ENCODE results near the gene MMP15.

Gene MMP15

DNA sequence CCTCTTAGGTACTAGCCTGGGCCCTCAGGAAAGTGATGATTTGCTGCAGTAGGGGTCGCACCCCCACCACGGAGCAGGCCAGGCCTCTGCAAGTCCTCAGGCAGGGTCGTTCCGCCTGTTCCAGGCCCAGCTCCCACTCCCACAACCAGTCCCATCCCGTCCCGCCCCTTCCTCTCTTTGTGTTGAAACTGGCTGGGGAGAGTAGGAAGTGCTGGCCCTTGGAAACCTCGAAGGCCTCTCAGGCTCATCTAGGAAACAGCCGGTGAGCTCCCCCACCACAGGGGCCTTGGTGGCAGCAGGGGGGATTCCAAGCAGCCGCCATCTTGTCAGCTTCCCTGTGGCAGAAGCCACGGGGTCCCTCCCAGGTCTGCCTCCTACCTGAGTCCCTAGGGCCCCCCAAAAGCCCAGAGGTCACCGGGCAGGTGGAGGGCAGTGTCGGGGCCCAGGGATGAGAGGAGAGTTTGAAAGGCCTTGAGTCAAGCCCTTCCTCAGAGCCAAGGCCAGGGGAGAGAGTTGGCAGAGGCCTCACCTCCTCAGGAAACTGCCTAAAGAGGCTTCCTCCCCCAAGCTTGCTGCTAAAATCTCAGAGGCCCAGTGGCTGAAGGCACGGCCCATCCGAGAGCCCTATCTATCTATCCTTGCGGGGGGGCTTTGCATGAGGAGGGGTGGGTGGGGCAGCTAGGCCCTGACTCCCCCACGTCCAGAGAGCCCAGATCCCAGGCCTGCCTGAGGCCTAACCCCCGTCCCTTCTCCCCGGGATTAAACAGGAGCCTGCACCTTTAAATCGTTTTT, 22.2 kb downstream of the MMP15 start:
- H3K9me3 ChIP-seq (ENCODE audit: control insufficient read depth in 1 of 2, low read length in 2 of 2) = no peaks in the 10 kb centered on the region
- H3K4me1 ChIP-seq (ENCODE audit: control insufficient read depth in 1 of 2, insufficient read depth in 2 of 2, low read length in 2 of 2) = no peaks in the 10 kb centered on the region
- H3K27ac ChIP-seq (ENCODE audit: low read length) = no peak overlapping the region

DNA sequence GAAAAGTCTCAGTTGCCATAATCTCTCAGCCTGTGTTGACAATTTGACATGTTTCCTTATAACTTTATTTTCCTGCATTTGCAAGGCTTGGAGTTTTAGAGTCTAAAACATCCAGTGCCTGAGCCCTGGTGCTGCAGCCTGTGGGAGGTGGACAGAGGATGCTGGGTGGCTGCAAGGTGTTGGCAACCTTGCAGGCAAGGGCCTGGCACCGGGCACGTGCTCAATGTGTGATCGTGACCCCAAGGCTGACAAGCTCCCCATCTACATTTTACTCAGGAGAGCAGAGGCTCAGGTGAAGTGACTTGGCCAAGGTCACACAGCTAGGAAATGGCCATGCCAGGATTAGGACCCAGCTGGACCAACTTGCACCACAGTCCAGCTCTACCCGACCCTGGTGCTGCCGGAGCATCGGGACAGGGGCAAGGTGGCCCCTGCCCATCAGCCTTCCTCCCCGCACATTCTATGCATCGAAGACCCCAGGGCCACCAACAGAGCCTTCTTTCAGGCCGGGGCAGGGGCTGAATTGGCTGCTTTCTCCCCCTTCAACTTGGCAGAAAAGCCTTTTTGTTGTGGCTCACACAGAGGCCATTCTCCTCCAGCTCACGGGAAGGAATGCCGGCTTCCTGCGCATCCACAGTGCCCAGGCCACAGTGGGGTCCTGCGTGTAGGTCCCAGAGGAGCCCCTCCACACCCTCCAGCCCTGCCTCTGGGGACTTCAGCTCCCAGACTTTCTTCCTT, 23.1 kb downstream of the MMP15 start:
- Histone ChIP-seq H3K4me3 (ENCODE audit: low read depth in 1 of 2, low read length in 2 of 2) (no peak overlapping the region), H3K27ac (ENCODE audit: low read length) (no peak overlapping the region), H3K9me3 (ENCODE audit: control insufficient read depth in 1 of 2, low read length in 2 of 2) (no peaks in the 10 kb centered on the region), H3K27me3 (ENCODE audit: low read depth, low read length) (no peaks in the 10 kb centered on the region), H3K36me3 (ENCODE audit: control insufficient read depth in 1 of 2, insufficient read depth in 2 of 2, low read length in 2 of 2) (peaks cover 0 to 8% of the 10 kb centered on the region in 2 donors), H3K4me1 (ENCODE audit: control insufficient read depth in 1 of 2, insufficient read depth in 2 of 2, low read length in 2 of 2) (no peaks in the 10 kb centered on the region)

More for the DNA sequence above, 22.2 kb downstream of the MMP15 start:
- no peaks in the 10 kb centered on the region for H3K27me3 ChIP-seq (ENCODE audit: low read depth, low read length)
- peaks cover 0 to 16% of the 10 kb centered on the region in 2 donors for H3K36me3 ChIP-seq (ENCODE audit: control insufficient read depth in 1 of 2, insufficient read depth in 2 of 2, low read length in 2 of 2)
- no peak overlapping the region for H3K4me3 ChIP-seq (ENCODE audit: low read depth in 1 of 2, low read length in 2 of 2)

DNA sequence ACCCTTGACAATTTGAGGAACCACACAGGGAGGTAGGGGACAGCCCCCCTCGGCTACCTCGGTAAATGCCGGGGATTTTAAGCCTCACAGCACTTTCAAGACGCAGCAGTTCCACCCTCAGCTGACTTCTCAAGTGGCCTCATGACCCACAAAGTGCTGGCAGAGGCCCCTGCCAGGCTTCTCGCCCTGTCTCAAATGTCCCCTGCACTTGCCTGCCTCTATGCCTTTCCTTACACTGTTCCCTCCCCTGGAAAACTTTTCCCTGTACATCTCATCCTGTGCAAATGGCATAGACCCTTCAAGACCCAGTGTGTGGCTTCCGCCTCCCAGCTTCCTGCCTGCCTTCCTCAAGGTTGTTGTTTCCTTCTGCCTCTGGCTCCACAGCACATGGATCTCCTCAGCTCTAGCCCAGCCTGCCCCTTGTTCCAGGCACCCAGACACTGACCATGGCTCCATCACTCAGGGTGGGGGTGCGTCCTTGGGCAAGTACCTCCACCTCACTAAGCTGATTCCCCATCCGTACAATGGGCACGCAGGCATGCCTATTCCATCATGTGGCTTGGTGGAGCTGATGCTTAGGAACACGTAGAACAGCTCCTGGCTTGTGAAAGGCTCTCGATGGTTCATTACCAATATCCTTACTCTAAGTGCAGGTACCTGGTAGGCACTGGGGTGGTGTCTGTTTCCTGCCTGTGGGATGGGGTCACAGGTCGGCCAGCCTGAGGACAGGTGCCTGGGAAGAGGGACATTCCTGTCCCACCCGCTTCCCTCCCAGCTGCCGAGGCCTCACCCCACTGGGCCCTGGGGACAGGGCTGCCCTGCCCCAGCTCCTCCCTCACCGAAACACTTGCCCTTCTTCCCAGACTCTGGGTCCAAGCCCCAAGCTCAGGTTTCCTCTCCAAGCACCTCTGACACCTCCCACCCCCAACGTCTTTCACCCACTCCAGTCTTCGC, 24.0 kb downstream of the MMP15 start:
- no peak overlapping the region for H3K27ac ChIP-seq (ENCODE audit: low read length)
- peaks cover 0 to 2% of the 10 kb centered on the region in 2 donors for H3K36me3 ChIP-seq (ENCODE audit: control insufficient read depth in 1 of 2, insufficient read depth in 2 of 2, low read length in 2 of 2)
- H3K4me3 ChIP-seq (ENCODE audit: low read depth in 1 of 2, low read length in 2 of 2) = no peak overlapping the region
- no peaks in the 10 kb centered on the region for H3K4me1 ChIP-seq (ENCODE audit: control insufficient read depth in 1 of 2, insufficient read depth in 2 of 2, low read length in 2 of 2)
- H3K9me3 ChIP-seq (ENCODE audit: control insufficient read depth in 1 of 2, low read length in 2 of 2) = no peaks in the 10 kb centered on the region
- H3K27me3 ChIP-seq (ENCODE audit: low read depth, low read length) = no peaks in the 10 kb centered on the region

DNA sequence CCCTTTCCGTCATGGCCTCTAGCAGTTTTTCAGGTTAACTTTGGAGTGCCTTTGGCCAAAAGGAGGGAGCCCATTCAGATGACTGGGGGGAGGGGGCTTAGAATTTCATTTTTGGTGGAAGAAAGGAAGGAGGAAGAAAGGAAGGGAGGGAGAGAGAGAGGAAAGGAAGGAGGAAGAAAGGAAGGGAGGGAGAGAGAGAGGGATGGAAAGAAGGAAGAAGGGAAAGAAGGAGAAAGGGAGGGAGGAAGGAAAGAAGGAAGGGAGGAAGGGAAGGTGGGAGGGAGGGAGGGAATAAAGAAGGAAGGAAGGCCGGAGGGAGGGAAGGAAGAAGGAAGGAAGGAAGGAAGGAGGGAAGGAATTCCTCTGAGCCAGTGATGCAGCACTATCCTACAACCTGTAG, 25.7 kb downstream of the MMP15 start:
- Histone ChIP-seq H3K4me1 (ENCODE audit: control insufficient read depth in 1 of 2, insufficient read depth in 2 of 2, low read length in 2 of 2) (no peaks in the 10 kb centered on the region), H3K27me3 (ENCODE audit: low read depth, low read length) (no peaks in the 10 kb centered on the region), H3K27ac (ENCODE audit: low read length) (no peak overlapping the region), H3K9me3 (ENCODE audit: control insufficient read depth in 1 of 2, low read length in 2 of 2) (no peaks in the 10 kb centered on the region), H3K36me3 (ENCODE audit: control insufficient read depth in 1 of 2, insufficient read depth in 2 of 2, low read length in 2 of 2) (no peaks in the 10 kb centered on the region), H3K4me3 (ENCODE audit: low read depth in 1 of 2, low read length in 2 of 2) (no peak overlapping the region)

DNA sequence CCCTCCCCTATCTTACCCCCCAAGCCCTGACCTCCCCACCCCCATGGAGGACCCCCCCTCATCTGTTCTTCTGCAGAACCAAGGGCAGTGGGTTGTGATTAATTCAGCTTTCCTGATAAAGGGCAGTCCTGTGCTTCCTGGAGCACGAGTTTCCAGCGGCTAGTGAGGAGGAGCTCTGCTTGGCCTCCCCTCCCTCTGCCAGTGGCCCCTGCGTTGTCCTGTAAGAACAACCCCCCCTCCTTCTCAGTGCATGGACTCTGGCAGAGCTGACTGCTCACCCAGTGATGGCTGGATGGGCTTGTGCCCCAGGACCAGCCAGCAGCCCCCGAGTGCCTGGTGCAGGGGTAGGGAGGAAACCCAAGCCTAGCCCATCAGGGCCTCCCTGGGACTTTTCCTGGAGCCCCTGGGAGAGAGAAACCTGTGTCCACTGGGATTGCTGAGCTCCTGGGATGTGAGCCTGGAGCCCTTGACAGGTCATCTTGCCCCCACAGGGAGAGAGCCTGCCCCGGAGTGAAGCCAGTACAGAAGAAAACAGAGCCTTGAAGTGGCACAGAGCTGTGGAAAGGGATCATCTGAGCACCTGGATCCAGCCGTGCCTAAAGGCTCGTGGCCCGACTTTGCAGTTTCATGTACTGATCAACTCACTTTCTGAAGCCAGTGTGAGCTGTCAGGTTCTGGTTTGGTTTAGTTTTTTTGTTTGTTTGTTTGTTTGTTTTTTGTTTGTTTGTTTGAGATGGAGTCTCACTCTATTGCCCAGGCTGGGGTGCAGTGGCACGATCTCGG, 26.5 kb downstream of the MMP15 start:
- no peaks in the 10 kb centered on the region for H3K36me3 ChIP-seq (ENCODE audit: control insufficient read depth in 1 of 2, insufficient read depth in 2 of 2, low read length in 2 of 2)
- no peaks in the 10 kb centered on the region for H3K27me3 ChIP-seq (ENCODE audit: low read depth, low read length)
- no peak overlapping the region for H3K4me3 ChIP-seq (ENCODE audit: low read depth in 1 of 2, low read length in 2 of 2)
- no peaks in the 10 kb centered on the region for H3K4me1 ChIP-seq (ENCODE audit: control insufficient read depth in 1 of 2, insufficient read depth in 2 of 2, low read length in 2 of 2)
- no peaks in the 10 kb centered on the region for H3K9me3 ChIP-seq (ENCODE audit: control insufficient read depth in 1 of 2, low read length in 2 of 2)
- no peak overlapping the region for H3K27ac ChIP-seq (ENCODE audit: low read length)

DNA sequence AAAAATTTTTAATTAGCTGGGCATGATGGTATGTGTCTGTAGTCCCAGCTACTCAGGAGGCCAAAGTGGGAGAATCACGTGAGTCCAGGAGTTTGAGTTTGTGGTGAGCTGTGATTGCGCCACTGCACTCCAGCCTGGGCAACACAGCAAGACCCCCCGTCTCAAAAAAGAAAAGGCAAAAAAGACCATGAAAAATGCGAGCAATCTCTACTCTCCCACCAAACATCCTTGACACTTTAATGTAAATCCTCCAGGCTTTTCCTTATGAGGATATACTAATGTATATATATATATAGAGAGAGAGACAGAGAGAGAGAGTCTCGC, 28.1 kb downstream of the MMP15 start:
- no peaks in the 10 kb centered on the region for H3K4me1 ChIP-seq (ENCODE audit: control insufficient read depth in 1 of 2, insufficient read depth in 2 of 2, low read length in 2 of 2)
- H3K27me3 ChIP-seq (ENCODE audit: low read depth, low read length) = no peaks in the 10 kb centered on the region
- H3K36me3 ChIP-seq (ENCODE audit: control insufficient read depth in 1 of 2, insufficient read depth in 2 of 2, low read length in 2 of 2) = no peaks in the 10 kb centered on the region
- no peak overlapping the region for H3K27ac ChIP-seq (ENCODE audit: low read length)
- no peak overlapping the region for H3K4me3 ChIP-seq (ENCODE audit: low read depth in 1 of 2, low read length in 2 of 2)
- H3K9me3 ChIP-seq (ENCODE audit: control insufficient read depth in 1 of 2, low read length in 2 of 2) = no peaks in the 10 kb centered on the region

DNA sequence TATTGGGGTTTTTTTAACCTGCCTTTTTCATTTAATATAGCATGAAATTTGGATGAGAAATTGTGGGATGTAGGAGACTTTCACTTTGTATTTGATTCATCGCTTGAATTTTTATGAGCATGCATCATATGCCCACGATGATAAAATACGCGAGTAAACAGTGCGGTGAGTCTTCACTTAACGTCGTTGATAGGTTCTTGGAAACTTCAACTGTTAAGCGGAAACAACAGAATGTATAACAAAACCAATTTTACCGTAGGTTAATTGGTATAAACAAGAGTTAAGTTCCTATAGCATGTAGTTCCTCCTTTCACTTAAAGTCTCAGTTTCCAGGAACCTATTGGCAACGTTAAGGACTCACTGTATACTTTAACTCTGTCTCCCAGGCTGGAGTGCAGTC, 28.7 kb downstream of the MMP15 start:
- H3K9me3 ChIP-seq (ENCODE audit: control insufficient read depth in 1 of 2, low read length in 2 of 2) = no peaks in the 10 kb centered on the region
- no peak overlapping the region for H3K4me3 ChIP-seq (ENCODE audit: low read depth in 1 of 2, low read length in 2 of 2)
- H3K27ac ChIP-seq (ENCODE audit: low read length) = no peak overlapping the region
- H3K27me3 ChIP-seq (ENCODE audit: low read depth, low read length) = no peaks in the 10 kb centered on the region
- no peaks in the 10 kb centered on the region for H3K4me1 ChIP-seq (ENCODE audit: control insufficient read depth in 1 of 2, insufficient read depth in 2 of 2, low read length in 2 of 2)
- no peaks in the 10 kb centered on the region for H3K36me3 ChIP-seq (ENCODE audit: control insufficient read depth in 1 of 2, insufficient read depth in 2 of 2, low read length in 2 of 2)

DNA sequence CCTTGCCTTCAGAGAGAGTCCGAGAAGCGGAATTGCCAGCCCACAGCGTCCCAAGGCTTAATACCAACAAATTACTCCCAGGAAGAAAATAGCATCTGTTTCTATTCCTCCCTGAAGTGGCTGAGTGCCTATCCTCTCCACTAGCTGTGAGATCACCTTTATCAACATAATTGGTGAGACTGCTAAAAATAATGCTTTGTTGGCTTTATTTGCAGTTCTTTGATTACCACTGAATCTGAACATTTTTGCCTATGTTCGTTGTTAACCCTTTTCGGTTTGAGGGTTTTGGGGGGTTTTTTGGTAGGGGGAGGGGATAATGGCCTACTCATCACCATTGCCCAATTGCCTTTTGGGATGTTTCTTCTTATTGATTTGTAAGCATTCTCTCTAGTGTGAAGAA, 31.0 kb downstream of the MMP15 start:
- Histone ChIP-seq H3K27me3 (ENCODE audit: low read depth, low read length) (no peaks in the 10 kb centered on the region), H3K27ac (ENCODE audit: low read length) (no peak overlapping the region), H3K9me3 (ENCODE audit: control insufficient read depth in 1 of 2, low read length in 2 of 2) (no peaks in the 10 kb centered on the region), H3K36me3 (ENCODE audit: control insufficient read depth in 1 of 2, insufficient read depth in 2 of 2, low read length in 2 of 2) (no peaks in the 10 kb centered on the region), H3K4me1 (ENCODE audit: control insufficient read depth in 1 of 2, insufficient read depth in 2 of 2, low read length in 2 of 2) (no peaks in the 10 kb centered on the region), H3K4me3 (ENCODE audit: low read depth in 1 of 2, low read length in 2 of 2) (no peak overlapping the region)

DNA sequence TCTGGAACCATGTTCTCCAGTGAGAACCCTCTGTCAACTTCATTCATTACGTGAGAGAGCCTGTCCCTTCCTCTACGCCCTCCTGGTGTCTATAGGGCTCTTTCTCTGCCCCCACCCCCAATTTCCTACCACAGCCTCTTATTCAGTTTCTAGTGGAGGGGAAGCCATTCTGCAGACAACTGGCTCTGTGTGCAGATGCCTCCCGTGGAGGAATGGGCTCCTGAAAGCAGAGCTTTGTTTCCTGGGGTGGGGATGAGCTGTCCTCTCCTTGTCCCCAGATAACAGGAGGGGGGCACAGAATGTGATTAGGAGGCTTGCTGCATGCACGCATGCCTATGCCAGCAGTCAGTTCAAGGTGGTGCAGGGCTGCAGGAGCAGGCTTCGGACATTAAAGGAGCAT, 31.6 kb downstream of the MMP15 start:
- no peak overlapping the region for H3K27ac ChIP-seq (ENCODE audit: low read length)
- H3K36me3 ChIP-seq (ENCODE audit: control insufficient read depth in 1 of 2, insufficient read depth in 2 of 2, low read length in 2 of 2) = no peaks in the 10 kb centered on the region
- H3K27me3 ChIP-seq (ENCODE audit: low read depth, low read length) = no peaks in the 10 kb centered on the region
- H3K9me3 ChIP-seq (ENCODE audit: control insufficient read depth in 1 of 2, low read length in 2 of 2) = no peaks in the 10 kb centered on the region
- H3K4me3 ChIP-seq (ENCODE audit: low read depth in 1 of 2, low read length in 2 of 2) = no peak overlapping the region
- H3K4me1 ChIP-seq (ENCODE audit: control insufficient read depth in 1 of 2, insufficient read depth in 2 of 2, low read length in 2 of 2) = no peaks in the 10 kb centered on the region

DNA sequence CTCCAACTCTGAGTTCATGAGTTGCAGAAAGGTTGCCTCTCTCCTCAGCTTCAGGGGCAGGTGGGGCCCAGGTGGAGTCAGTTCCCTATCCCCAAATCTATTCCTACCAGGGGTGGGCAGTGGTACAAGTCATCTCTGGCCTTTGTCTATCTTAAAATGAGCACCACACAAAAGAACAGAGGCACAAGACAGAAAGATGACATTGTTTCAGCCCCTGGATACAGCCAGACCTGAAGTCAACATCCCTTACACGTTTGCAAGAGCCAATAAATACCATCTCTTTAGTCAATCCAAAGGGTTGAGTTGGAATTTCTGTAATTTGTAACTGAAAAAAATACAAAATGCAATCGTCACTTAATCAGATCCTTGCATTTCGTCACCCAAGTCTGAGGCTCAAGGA, 32.2 kb downstream of the MMP15 start:
- Histone ChIP-seq H3K4me1 (ENCODE audit: control insufficient read depth in 1 of 2, insufficient read depth in 2 of 2, low read length in 2 of 2) (no peaks in the 10 kb centered on the region), H3K27ac (ENCODE audit: low read length) (no peak overlapping the region), H3K9me3 (ENCODE audit: control insufficient read depth in 1 of 2, low read length in 2 of 2) (no peaks in the 10 kb centered on the region), H3K4me3 (ENCODE audit: low read depth in 1 of 2, low read length in 2 of 2) (no peak overlapping the region), H3K36me3 (ENCODE audit: control insufficient read depth in 1 of 2, insufficient read depth in 2 of 2, low read length in 2 of 2) (no peaks in the 10 kb centered on the region), H3K27me3 (ENCODE audit: low read depth, low read length) (no peaks in the 10 kb centered on the region)
